Osteoblast (primary cell): ENCODE results near the gene PDCD2L. TPM values are rescaled to one million over a fixed set of nuclear protein-coding genes. Genes with fewer than 3 reads are reported as not detected.
A peak's percentile ranks its signal among the peaks of the same experiment; 100 is the strongest.
"Not testable (repeated sequence)": the region's sequence is repeated elsewhere in the genome, so short reads cannot be mapped to it uniquely, and the experiment has no call there.

Experiments
- DNase-seq: peaks from one replicate; pipeline ENCODE4 v3.0.0; 2011; ENCODE audit warnings: low spot score, mixed read lengths; ENCODE audit not compliant: insufficient read length; ENCODE audit errors: missing footprints
- H2AFZ ChIP-seq: 2 replicates; pipeline ENCODE4 v1.6.0; 2011; ENCODE audit warnings: mild to moderate bottlenecking, low read length
- H3K27ac ChIP-seq: 2 replicates; pipeline ENCODE4 v1.5.1; 2011; ENCODE audit warnings: mild to moderate bottlenecking, low read depth, low read length, moderate library complexity
- H3K27me3 ChIP-seq: 2 replicates; pipeline ENCODE4 v1.6.0; 2012; ENCODE audit warnings: mild to moderate bottlenecking, control low read depth, inconsistent platforms, low read length, moderate library complexity; ENCODE audit not compliant: insufficient read depth
- H3K36me3 ChIP-seq: 2 replicates; pipeline ENCODE4 v1.5.1; 2011; ENCODE audit warnings: mild to moderate bottlenecking, low read length, control low read depth, moderate library complexity; ENCODE audit not compliant: insufficient read depth
- H3K4me1 ChIP-seq: 2 replicates; pipeline ENCODE4 v1.5.1; 2011; ENCODE audit warnings: mild to moderate bottlenecking, low read length, control low read depth, moderate library complexity; ENCODE audit not compliant: insufficient read depth
- H3K4me2 ChIP-seq: 2 replicates; pipeline ENCODE4 v1.6.0; 2011; ENCODE audit warnings: mild to moderate bottlenecking, low read length; ENCODE audit not compliant: insufficient read depth
- H3K4me3 ChIP-seq: fragments of 200-600 bp; sonication (generic); 3 replicates; pipeline ENCODE4 v1.5.1; 2012; ENCODE audit warnings: mild to moderate bottlenecking, low read length, inconsistent platforms; ENCODE audit not compliant: insufficient read depth
- H3K79me2 ChIP-seq: 2 replicates; pipeline ENCODE4 v1.6.0; 2012; ENCODE audit warnings: mild to moderate bottlenecking, low read length, control low read depth, inconsistent platforms; ENCODE audit not compliant: insufficient read depth
- H3K9me3 ChIP-seq: 2 replicates; pipeline ENCODE4 v1.5.1; 2011; ENCODE audit warnings: low read depth, low read length, control low read depth
- H4K20me1 ChIP-seq: 2 replicates; pipeline ENCODE4 v1.6.0; 2012; ENCODE audit warnings: mild to moderate bottlenecking, low read length, control low read depth; ENCODE audit not compliant: insufficient read depth
- CTCF ChIP-seq: IDR thresholded peaks from 2 replicates; pipeline ENCODE4 v1.5.1; 2011; ENCODE audit warnings: mild to moderate bottlenecking, low read depth, low read length, moderate library complexity; ENCODE audit errors: extremely low read depth
- total RNA-seq: library from RNA; depleted of rRNA; stranded (reverse); fragments of >200 nt; gene quantifications from 2 replicates; pipeline ENCODE4 v1.2.3, GENCODE V29; 2012

PDCD2L gene
- total RNA-seq, 1 donor = 10.5 TPM

- Histone ChIP-seq H3K27ac (no peak overlapping the region), H3K27me3 (no peaks in the 10 kb centered on the region), H3K9me3 (no peaks in the 10 kb centered on the region), H3K4me2 (no peak overlapping the region), H3K36me3 (peaks cover 85% of the 10 kb centered on the region), H3K4me1 (no peaks in the 10 kb centered on the region), H4K20me1 (peaks cover 15% of the 10 kb centered on the region), H2AFZ (no peak overlapping the region), H3K79me2 (peaks cover 19% of the 10 kb centered on the region), H3K4me3 (no peak overlapping the region)
- DNase-seq = peak; percentile 78
- TF ChIP-seq CTCF = no peak
Measured at GRCh38 chr19:34468409-34468808, 64.2 kb downstream of the PDCD2L start.

DNA sequence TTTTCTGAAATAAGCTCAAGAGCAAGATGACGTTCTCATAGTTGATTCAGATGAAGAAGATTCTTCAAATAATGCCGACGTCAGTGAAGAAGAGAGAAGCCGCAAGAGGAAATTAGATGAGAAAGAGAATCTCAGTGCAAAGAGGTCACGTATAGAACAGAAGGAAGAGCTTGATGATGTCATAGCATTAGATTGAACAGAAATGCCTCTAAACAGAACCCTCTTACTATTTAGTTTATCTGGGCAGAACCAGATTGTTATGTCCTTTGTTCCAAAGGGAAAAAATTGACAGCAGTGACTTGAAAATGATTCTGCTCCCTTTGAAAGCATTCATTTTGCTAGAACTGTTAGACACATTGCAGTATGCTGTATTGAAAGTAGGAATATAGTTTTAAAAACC is 64.8 kb downstream of the PDCD2L start:
- not testable (repeated sequence) for H3K27ac ChIP-seq, H3K9me3 ChIP-seq, DNase-seq, H3K4me3 ChIP-seq, H3K4me1 ChIP-seq, H3K27me3 ChIP-seq, H3K4me2 ChIP-seq, H2AFZ ChIP-seq
- Histone ChIP-seq H3K36me3 (peaks cover 84% of the 10 kb centered on the region), H4K20me1 (peaks cover 16% of the 10 kb centered on the region), H3K79me2 (peaks cover 14% of the 10 kb centered on the region)

DNA sequence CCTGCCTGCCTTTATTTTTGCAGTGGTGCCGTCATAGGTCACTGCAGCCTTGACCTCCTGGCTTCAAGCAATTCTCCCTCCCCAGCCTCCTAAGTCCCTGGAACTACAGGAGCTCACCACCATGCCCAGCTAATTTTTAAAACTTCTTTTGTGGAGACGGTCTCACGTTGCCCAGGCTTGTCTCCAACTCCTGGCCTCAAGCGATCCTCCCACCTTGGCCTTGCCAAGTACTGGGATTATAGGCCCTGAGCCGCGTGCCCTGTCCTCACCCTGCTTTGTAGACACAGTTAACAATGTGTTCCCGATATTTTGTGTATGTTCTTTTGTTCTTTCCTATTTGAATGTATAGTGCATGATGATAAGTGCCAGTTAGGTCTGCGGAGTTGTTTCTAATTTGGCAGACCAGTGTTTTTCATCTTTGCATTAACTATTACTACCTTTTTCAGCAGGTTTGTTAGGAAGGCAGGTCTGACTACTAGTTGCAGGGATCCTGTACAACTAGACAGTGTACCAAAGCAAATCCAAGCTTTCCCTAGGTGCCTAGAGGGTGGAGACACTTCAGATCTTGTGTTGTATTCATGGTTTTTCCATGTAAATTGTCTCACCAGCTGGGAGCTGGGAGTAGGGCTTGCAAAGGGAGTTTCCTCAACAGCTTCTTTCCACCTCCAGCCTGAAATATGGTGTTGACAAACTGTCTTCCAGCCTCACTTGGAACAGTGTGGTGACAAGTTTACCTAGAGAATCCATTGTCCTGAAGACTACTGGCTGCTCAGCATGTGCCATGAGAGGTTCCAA is 67.9 kb downstream of the PDCD2L start:
- Histone ChIP-seq H2AFZ (no peak overlapping the region), H3K36me3 (peaks cover 54% of the 10 kb centered on the region), H3K4me1 (peaks cover 24% of the 10 kb centered on the region)

GRCh38 chr19:34474233-34474989 is 70.2 kb downstream of the PDCD2L start:
- Histone ChIP-seq H3K79me2 (no peaks in the 10 kb centered on the region), H3K27ac (peak overlapping the region; percentile 17), H3K27me3 (no peaks in the 10 kb centered on the region), H4K20me1 (peaks cover 6% of the 10 kb centered on the region), H2AFZ (no peak overlapping the region), H3K36me3 (peaks cover 35% of the 10 kb centered on the region), H3K4me2 (peak overlapping the region; percentile 57), H3K4me3 (no peak overlapping the region), H3K4me1 (peaks cover 24% of the 10 kb centered on the region), H3K9me3 (no peaks in the 10 kb centered on the region)
- no peak for DNase-seq
- TF ChIP-seq CTCF = no peak

More for the DNA sequence above, 67.9 kb downstream of the PDCD2L start:
- H3K27ac ChIP-seq = no peak overlapping the region
- DNase-seq = no peak
- no peaks in the 10 kb centered on the region for H3K27me3 ChIP-seq
- H3K9me3 ChIP-seq = no peaks in the 10 kb centered on the region
- H3K4me2 ChIP-seq = no peak overlapping the region
- TF ChIP-seq CTCF = no peak
- peaks cover 18% of the 10 kb centered on the region for H4K20me1 ChIP-seq
- no peak overlapping the region for H3K4me3 ChIP-seq
- peaks cover 4% of the 10 kb centered on the region for H3K79me2 ChIP-seq
